Activated CD4-positive, alpha-beta T cell treated with anti-CD3 and anti-CD28 coated beads, Interleukin-2, Interleukin-4, amounts not matched to agents 100 ng/mL and 50 ng/mL, durations not matched to agents 16 hours and 8 hours (primary cell): ENCODE results near the gene RNF38.
"Not testable (repeated sequence)": the region's sequence is repeated elsewhere in the genome, so short reads cannot be mapped to it uniquely, and the experiment has no call there.

Source experiments
- DNase-seq: peaks from one replicate; pipeline ENCODE4 v3.0.0-alpha.2; 2020; ENCODE audit warnings: low spot score

The RNF38 gene

GRCh38 chr9:36399980-36400331 is at the start of gene RNF38:
Gene RNF38 (minus strand): TSS chr9:36400269. CDS start chr9:36400108, 161 bp downstream.
- no peak for DNase-seq

DNA sequence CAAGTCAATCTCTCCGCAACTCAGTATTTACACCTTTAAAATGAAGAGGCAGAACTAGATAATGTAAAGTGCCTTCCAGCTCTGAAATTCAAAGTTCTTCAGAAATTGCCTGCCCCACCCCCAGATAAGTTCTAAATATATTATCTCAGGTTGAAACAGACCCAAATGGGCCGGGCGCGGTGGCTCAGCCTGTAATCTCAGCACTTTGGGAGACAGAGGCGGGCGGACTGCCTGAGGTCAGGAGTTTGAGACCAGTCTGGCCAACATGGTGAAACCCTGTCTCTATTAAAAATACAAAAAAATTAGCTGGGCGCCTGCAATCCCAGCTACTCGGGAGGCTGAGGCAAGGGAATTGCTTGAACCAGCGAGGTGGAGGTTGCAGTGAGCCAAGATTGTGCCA is 48.5 kb upstream of the RNF38 start:
- not testable (repeated sequence) for DNase-seq

DNA sequence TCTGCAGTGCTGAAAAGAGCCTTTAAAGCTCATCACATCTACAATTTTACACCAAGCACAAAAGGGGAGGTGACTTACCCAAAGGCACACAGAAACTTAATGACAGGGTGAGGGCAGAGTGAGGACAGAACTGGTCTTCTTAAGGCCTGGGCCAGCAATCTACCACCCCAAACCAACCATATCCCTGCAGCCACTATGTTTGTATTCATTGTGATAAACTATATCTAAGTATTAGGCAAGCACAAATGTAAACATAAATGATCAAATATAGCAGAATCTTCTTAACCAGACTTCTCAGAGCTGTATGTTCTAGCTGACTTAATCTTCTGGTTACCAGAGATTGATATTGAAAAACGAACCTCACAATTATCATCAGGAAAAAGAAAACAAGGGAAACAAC is 47.9 kb upstream of the RNF38 start:
- DNase-seq = no peak

- DNase-seq = not testable (repeated sequence)
These were observed 46.6 kb upstream of the RNF38 start for GRCh38 chr9:36446678-36447077.

DNA sequence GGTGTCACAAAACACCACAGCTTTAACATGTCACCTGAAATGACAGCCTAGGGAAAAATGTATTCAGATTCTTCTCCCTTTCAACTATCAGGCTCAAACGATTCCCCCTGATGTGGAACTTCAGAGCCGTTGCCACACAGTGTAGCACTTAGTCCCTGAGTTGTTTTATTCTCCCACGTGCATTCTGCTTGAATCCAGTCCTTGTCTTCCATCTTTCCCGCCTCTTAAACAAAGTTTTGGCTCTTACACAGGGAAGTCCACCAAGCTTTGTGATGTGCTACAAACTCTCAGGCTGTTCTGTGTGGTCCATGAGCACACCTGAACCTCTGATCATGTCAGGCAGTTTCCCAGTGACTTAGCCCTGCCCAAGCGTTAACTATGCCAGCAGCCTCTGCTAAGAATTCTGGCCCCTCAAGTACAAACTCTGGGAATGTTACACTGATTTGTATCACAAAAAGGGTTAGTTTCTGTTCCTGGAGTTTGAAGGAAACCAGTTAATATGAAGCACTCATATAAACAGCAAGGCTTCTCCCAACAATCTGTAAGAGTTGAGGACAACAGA is 45.8 kb upstream of the RNF38 start:
- no peak for DNase-seq

DNA sequence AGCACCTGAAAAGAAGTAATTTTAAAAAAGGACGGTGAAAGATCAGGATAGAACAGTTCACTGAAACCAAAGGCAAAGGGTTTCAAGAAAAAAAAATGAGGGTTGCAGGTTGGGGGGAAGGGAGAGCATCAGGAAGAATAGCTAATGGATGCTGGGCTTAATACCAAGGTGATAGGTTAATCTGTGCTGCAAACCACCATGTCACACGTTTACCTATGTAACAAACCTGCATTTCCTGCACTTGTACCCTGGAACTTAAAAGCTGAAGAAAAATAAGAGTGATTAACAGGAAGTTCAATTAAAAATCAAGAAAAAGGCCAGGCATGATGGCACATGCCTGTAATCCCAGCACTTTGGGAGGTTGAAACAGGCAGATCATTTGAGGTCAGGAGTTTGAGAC is 44.1 kb upstream of the RNF38 start:
- DNase-seq = no peak

DNA sequence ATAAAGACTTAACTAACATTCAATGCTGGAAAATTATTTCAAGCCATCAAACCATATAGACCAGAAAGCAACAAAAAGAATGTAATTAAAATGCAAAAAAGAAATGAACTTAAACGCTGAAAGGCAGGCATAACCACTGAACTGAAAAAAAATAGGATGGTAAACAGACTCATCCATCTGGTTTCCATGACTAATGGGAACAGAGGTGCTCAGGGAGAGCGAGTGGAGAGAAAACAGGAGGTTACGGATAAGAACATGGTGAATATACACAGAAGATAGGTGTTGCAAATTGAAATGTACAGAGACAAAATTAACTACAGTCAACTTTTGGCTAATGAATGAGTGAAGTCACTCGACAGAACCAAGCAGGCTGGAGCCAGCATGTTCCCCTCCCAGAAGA is 43.5 kb upstream of the RNF38 start:
- no peak for DNase-seq

GRCh38 chr9:36442710-36443109 is 42.6 kb upstream of the RNF38 start:
- DNase-seq = no peak

DNA sequence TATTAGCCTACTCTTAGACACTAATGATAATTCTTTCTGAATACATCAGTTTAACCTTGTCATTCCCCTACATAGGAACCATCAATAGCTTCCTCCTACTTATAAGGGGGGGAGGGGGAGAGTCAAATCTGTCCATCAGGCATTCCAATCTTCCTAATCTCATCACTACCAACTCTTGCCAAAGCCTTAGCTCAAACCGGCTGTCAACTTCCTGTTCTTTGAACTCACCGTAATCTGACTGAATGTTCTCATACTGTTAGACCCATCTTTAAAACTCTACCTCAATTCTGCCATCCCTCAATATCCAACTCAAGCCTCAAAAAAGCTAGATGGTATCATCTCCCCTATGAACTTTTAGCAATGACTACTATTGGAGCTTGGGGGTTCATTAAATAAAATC is 41.9 kb upstream of the RNF38 start:
- no peak for DNase-seq

GRCh38 chr9:36438536-36439236 is 38.6 kb upstream of the RNF38 start:
- no peak for DNase-seq

- DNase-seq = no peak
These were observed 37.7 kb upstream of the RNF38 start for GRCh38 chr9:36437790-36438189.

DNA sequence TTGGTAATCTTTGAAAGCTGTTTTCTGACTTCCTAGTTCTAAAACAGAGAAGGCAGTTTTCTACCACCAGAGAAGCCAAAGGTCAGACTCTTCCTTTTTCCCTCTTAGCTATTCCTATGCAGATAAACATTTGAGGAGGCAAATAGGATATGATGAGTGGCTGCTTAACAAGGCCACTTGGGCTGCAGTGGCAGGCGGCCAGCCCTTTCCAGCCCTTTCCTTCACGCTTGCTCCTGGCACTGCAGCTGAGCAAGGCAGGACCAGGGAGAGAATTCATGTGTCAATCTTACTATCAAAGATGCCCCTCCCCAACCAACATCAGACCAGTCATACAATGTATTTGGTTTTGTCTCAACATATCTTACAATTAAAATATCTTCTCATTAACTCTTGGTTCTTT is 36.8 kb upstream of the RNF38 start:
- no peak for DNase-seq

GRCh38 chr9:36433386-36433785 is 33.3 kb upstream of the RNF38 start:
- no peak for DNase-seq

GRCh38 chr9:36431078-36431477 is 31.0 kb upstream of the RNF38 start:
- no peak for DNase-seq

DNA sequence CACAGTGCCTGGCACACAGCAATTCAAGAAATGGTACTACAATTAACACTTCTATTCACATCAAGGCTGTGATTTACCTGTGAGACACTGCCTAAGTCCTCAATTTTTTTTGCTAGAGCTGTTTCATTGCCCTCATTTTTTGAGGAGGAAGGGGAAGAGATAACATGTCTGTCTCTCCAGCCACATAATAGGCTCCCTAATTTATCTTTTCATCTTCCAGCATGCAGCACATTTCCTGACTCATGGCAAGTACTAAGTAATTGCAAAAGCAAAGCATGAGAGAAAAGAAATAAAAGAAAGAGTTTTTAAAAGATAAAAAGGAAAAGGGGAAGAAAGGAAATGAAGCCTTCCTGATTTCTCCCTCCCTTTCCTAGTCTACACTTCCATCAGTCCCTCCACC is 26.9 kb upstream of the RNF38 start:
- DNase-seq = no peak

DNA sequence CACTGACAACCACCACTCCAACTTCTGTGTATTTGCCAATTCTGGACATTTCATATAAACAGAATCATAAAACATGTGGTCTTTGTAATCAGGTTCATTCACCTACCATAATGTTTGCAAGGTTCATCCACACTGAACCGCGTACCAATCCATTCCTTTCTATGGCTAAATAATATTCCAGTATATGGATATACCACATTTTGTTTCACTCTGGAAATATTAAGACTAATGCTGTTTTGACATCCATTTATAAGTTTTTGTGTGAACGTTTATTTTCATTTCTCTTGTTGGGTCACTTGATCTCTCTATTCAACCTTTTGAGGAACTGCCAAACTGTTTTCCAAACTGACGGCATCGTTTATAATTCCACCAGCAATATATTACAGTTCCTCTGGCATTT is 26.3 kb upstream of the RNF38 start:
- DNase-seq = no peak

DNA sequence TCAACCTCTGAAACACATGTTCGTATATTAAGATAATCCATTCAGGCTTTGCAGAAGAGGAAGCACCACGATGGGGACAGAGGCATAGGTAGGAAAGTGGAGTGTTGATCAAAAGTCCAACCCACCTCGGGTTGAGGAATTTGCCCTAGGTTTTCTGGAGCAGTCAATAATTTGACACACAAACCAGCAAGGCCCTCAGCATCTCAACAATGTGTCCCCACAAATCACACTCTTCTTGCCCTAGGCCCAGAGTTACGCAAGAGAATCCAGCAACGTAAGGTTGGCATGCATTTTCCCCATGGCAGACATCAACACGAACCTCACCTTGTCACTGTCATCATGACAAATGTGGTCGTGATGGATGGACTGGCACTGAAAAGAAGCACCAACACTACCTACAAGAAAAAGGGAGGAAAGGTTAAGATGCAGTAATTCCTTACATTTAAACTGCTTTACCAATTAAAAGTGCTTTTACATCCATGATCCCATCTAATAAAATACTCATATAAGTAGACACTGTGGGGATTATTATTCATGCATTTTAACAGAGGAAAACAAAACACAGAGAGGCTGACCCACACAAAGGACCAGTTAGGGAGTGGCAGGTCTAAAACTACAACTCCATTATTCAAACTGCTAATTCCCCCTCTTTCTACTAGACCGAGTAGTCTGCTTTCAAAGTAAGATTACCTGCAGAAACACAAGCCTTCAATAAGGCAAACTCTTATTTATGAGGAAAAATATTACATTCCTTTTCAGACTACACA is 24.4 kb upstream of the RNF38 start:
- no peak for DNase-seq

DNA sequence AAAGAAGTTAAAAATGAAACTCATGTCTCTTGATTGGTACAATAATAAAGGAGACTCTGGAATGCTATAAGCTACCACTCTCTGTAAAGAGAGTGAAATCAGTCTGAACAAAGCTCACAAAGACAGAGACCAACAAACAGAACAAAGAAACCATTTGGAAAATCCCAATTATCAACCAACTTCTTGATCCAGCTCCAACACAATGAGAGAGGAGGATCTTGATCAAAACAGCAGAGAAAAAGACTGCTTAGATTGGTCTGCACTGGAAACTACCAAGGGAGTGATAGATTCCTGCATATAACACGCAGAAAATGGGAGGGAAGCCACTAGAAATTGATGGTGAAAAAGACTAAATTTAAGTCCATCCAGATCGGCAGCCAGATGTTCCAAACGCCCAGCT is 23.1 kb upstream of the RNF38 start:
- no peak for DNase-seq

- DNase-seq = no peak
These were observed 16.8 kb upstream of the RNF38 start for GRCh38 chr9:36416890-36417289.

- DNase-seq = no peak
These were observed 15.9 kb upstream of the RNF38 start for GRCh38 chr9:36415822-36416525.

DNA sequence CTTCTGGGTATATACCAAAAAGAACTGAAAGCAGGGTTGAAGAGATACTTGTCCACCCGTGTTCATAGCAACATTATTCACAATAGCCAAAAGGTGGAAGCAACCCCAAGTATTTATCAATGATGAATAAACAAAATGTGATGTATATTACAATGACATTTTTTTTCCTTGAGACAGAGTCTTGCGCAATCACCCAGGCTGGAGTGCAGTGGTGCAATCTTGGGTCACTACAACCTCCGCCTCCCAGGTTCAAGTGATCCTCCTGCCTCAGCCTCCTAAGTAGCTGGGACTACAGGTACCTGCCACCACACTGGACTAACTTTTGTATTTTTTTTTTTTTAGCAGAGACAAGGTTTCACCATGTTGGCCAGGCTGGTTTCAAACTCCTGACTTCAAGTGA is 11.3 kb upstream of the RNF38 start:
- not testable (repeated sequence) for DNase-seq

GRCh38 chr9:36409076-36409475 is 9.0 kb upstream of the RNF38 start:
- DNase-seq = not testable (repeated sequence)
